ENCODE measurements around the gene PPARD. TPM values are rescaled to one million over a fixed set of nuclear protein-coding genes. Genes with fewer than 3 reads are reported as not detected.

PPARD gene
- total and polyA plus RNA-seq, 2 of the 13 experiments (the other 11 are each of a cell fraction or from before 2014, with no cell fraction given) = 6.1 to 13.3 TPM

GRCh38 chr6:35342258-35343091 is at the start of gene PPARD (continued):
- TF ChIP-seq ARID4A (CRISPR knock-in tag; IDR thresholded peaks at IDR 0.05; ENCODE audit: borderline replicate concordance) (peak; percentile 88), MEIS1 (CRISPR knock-in tag; IDR thresholded peaks at IDR 0.05; ENCODE audit: borderline replicate concordance) (no peak), ZNF839 (CRISPR knock-in tag; IDR thresholded peaks at IDR 0.05; ENCODE audit: borderline replicate concordance) (no peak), GATAD1 (CRISPR knock-in tag; IDR thresholded peaks at IDR 0.05) (peak; percentile 78), CHD4 (IDR thresholded peaks at IDR 0.05; ENCODE audit: borderline replicate concordance, low read length) (no peak), POLR2G (IDR thresholded peaks at IDR 0.05; ENCODE audit: low read depth, low read length) (peak; percentile 67), IKZF1 (IDR thresholded peaks at IDR 0.05) (no peak), HNRNPLL (IDR thresholded peaks at IDR 0.05; ENCODE audit: low read depth, low read length, poor library complexity, severe bottlenecking) (peak; percentile 92), ZEB1 (IDR thresholded peaks at IDR 0.05; ENCODE audit: insufficient replicate concordance, low read depth) (peak; percentile 77), DRAP1 (CRISPR knock-in tag; IDR thresholded peaks at IDR 0.05) (peak; percentile 85), MED8 (CRISPR knock-in tag; IDR thresholded peaks at IDR 0.05; ENCODE audit: insufficient replicate concordance) (no peak), ZNF337 (CRISPR knock-in tag; IDR thresholded peaks at IDR 0.05; ENCODE audit: borderline replicate concordance, low read depth) (no peak; the same call in 1 of the 2 replicates), GMEB2 (CRISPR knock-in tag; IDR thresholded peaks at IDR 0.05; ENCODE audit: low read depth) (peak; percentile 68; the same call in 1 of the 2 replicates)
- TF ChIP-seq, protein P1, sequence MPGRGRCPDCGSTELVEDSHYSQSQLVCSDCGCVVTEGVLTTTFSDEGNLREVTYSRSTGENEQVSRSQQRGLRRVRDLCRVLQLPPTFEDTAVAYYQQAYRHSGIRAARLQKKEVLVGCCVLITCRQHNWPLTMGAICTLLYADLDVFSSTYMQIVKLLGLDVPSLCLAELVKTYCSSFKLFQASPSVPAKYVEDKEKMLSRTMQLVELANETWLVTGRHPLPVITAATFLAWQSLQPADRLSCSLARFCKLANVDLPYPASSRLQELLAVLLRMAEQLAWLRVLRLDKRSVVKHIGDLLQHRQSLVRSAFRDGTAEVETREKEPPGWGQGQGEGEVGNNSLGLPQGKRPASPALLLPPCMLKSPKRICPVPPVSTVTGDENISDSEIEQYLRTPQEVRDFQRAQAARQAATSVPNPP (CRISPR knock-in tag; IDR thresholded peaks at IDR 0.05) = 0 out of 2 replicates have a peak, but pooled peaks have one; percentile 66
- TF ChIP-seq, protein P2, sequence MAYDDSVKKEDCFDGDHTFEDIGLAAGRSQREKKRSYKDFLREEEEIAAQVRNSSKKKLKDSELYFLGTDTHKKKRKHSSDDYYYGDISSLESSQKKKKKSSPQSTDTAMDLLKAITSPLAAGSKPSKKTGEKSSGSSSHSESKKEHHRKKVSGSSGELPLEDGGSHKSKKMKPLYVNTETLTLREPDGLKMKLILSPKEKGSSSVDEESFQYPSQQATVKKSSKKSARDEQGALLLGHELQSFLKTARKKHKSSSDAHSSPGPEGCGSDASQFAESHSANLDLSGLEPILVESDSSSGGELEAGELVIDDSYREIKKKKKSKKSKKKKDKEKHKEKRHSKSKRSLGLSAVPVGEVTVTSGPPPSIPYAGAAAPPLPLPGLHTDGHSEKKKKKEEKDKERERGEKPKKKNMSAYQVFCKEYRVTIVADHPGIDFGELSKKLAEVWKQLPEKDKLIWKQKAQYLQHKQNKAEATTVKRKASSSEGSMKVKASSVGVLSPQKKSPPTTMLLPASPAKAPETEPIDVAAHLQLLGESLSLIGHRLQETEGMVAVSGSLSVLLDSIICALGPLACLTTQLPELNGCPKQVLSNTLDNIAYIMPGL (CRISPR knock-in tag; IDR thresholded peaks at IDR 0.05; ENCODE audit: borderline replicate concordance in 1 of 2, low read depth in 1 of 2) = peak; percentile 93 to 96

Data from HepG2 (cell line).